Measurements from ENCODE around the gene SLC27A6. TPM values are rescaled to one million over a fixed set of nuclear protein-coding genes. Genes with fewer than 3 reads are reported as not detected.

Gene SLC27A6
- total and polyA plus RNA-seq, 2 experiments from 2014 or later = 0.32 TPM; not detected in 1

GRCh38 chr5:129082225-129083136 lies 117.2 kb downstream of the SLC27A6 start:
- Histone ChIP-seq H3K4me1 (ENCODE audit: insufficient read depth) (no peaks in the 10 kb centered on the region), H3K36me3 (ENCODE audit: low read depth) (no peaks in the 10 kb centered on the region), H3F3A (ENCODE audit: insufficient read depth) (no peaks in the 10 kb centered on the region), H3K4me2 (ENCODE audit: unreplicated experiment) (no peak overlapping the region), H3K9me3 (ENCODE audit: low read depth) (no peaks in the 10 kb centered on the region), H3K27ac (no peak overlapping the region), H2AFZ (no peak overlapping the region), H3K27me3 (replicated peaks; ENCODE audit: insufficient read depth) (no peaks in the 10 kb centered on the region), H3K79me2 (ENCODE audit: insufficient read depth) (no peaks in the 10 kb centered on the region), H4K20me1 (ENCODE audit: insufficient read depth) (no peaks in the 10 kb centered on the region), H3K4me3 (no peak overlapping the region), H3K9me2 (ENCODE audit: insufficient read depth) (no peaks in the 10 kb centered on the region), H3K9ac (no peak overlapping the region)
- no peak for TF ChIP-seq EZH2phosphoT487 (IDR thresholded peaks at IDR 0.05; ENCODE audit: insufficient read depth, low read depth)
- TF ChIP-seq EZH2 (IDR thresholded peaks at IDR 0.05; ENCODE audit: insufficient read depth, poor library complexity, severe bottlenecking) = no peak
- DNase-seq = no peak
- WGBS, 2 experiments (ENCODE audit: low coverage in 1 of 2, low lambda C conversion rate in 2 of 2, missing lambda C conversion rate in 2 of 2) = 40 to 49% methylated on average over 6 of the region's 6 CpGs
- in situ Hi-C loops (cut with MboI) = no loop called here

Other genes with a start within 250 kb of the SLC27A6 start
- gene ISOC1, start 129.3 kb downstream of the SLC27A6 start, total RNA-seq (2014; rRNA removed; shearing (Covaris generic)) = 6.2 and 7.5 TPM in 2 replicates
- gene ISOC1, start 129.3 kb downstream of the SLC27A6 start, polyA plus RNA-seq (2016; fragmentation: Nextera tagmentation; extraction: Ambion mirVana) = 11.2 and 11.5 TPM in 2 replicates

Measured in GM23248 (cell line).